Midbrain (tissue), 1 donor: ENCODE data around the gene TM4SF4.

Source experiments
- DNase-seq: peaks from one replicate; lab custom pipeline; 2025; lab: John Stamatoyannopoulos, UW

TM4SF4 gene

GRCh38 chr3:149548669-149549065, 74.2 kb downstream of the TM4SF4 start:
- DNase-seq, result no peak

DNA sequence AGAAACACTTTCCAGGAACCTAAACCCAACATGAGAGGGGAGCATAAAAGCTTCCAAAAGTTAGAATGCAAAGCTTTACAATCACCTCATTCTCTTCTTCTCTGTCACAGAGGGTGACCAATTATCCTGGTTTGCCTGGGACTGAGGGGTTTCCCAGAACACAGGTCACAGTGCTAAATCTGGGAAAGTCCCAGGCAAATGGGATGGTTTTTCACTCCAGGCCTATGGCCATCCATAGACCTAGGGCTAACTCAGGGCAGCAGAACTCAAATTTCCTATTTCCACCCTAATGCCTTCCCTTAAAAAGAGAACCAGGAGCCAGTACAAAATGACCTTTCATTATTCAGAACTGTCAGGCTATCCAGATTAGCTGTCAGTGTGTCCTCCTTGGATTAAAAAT, 77.0 kb downstream of the TM4SF4 start:
- DNase-seq, result no peak

DNA sequence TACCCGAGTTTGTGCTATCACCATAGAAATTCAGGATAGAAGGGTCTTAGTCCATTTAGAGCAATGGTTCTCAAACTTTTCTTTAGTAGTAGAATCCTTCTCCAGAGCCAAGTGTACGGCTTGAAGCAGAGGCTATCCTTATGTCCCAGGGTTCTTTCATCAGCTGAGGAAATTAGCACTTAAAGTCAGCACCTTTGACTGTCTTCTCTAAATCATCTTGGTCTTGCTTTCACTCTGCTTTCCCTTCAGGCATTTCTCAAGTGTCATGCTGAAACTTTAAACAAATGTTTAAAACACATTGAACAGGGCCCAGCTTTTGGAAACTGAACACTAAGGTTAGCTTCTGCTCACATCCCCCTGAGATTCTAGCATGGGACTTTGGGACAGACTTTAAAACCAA, 78.2 kb downstream of the TM4SF4 start:
- DNase-seq, result no peak
